ENCODE results near the gene PKMYT1. TPM values are rescaled to one million over a fixed set of nuclear protein-coding genes. Genes with fewer than 3 reads are reported as not detected.

PKMYT1 gene
- total RNA-seq, 1 experiment from 2014 or later: 34.7 TPM

DNA sequence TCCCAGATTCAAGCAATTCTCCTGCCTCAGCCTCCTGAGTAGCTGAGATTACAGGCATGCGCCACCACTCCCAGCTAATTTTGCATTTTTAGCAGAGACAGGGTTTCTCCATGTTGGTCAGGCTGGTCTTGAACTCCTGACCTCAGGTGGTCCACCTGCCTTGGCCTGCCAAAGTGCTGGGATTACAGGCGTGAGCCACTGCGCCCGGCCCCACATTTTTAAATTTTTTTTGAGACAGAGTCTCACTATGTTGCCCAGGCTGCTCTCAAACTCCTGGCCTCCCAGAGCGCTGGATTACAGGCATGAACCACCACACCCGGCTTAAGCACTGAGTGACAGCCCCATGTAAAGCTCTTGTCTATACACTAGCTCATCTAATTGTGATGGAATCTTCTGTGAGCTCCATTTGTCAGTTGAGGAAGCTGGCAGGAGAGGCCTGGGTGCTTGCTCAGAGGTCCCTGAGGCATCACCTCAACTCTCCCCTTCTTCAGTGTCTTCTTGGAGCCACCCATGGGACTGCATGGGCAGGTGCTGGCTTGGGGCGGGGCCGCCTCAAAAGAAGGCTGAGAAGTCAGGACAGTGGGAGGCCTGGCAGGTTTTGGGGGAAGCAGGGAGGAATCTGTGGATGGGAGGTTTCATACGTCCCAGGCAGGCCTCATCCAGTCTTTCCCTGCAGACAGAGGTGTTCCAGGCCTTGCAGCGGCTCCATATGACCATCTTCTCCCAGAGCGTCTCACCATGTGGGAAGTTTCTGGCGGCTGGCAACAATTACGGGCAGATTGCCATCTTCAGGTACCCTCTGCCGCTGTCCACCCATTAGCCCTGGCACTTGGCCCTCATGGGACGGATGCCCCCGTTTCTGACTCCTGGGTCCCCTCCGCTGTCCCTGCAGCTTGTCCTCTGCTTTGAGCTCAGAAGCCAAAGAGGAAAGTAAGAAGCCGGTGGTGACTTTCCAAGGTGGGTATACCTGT is 45.1 kb upstream of the PKMYT1 start:
- Mint-ChIP-seq H3K27me3 (ENCODE audit: insufficient read depth, unreplicated experiment) (no peaks in the 10 kb centered on the region), H3K9me3 (ENCODE audit: unreplicated experiment) (no peaks in the 10 kb centered on the region), H3K4me3 (ENCODE audit: unreplicated experiment) (peak overlapping the region; percentile 47), H3K4me1 (ENCODE audit: insufficient read depth, unreplicated experiment) (peaks cover 23% of the 10 kb centered on the region), H3K36me3 (ENCODE audit: insufficient read depth, unreplicated experiment) (peaks cover 50% of the 10 kb centered on the region), H3K27ac (ENCODE audit: low read depth, unreplicated experiment) (no peak overlapping the region)
- intact Hi-C loops (cut with micrococcal nuclease): no loop called here
- ChIA-PET POLR2A (interaction anchor here (0.9 to 1.7 kb wide), 2 partner anchors 21 to 97 kb away, joined by 4 to 5 read pairs; no protein-coding TSS in a partner anchor), CTCF (interaction anchor here (0.7 to 8.3 kb wide), 2 partner anchors 21 to 109 kb away, joined by 7 to 121 read pairs; no protein-coding TSS in a partner anchor)
- TF ChIP-seq, protein P1, sequence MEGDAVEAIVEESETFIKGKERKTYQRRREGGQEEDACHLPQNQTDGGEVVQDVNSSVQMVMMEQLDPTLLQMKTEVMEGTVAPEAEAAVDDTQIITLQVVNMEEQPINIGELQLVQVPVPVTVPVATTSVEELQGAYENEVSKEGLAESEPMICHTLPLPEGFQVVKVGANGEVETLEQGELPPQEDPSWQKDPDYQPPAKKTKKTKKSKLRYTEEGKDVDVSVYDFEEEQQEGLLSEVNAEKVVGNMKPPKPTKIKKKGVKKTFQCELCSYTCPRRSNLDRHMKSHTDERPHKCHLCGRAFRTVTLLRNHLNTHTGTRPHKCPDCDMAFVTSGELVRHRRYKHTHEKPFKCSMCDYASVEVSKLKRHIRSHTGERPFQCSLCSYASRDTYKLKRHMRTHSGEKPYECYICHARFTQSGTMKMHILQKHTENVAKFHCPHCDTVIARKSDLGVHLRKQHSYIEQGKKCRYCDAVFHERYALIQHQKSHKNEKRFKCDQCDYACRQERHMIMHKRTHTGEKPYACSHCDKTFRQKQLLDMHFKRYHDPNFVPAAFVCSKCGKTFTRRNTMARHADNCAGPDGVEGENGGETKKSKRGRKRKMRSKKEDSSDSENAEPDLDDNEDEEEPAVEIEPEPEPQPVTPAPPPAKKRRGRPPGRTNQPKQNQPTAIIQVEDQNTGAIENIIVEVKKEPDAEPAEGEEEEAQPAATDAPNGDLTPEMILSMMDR (IDR thresholded peaks at IDR 0.05; ENCODE audit: unreplicated experiment): no peak
- BruUV-seq (replicated peaks): no TSS peak
- no peak for DNase-seq (ENCODE audit: unreplicated experiment)

DNA sequence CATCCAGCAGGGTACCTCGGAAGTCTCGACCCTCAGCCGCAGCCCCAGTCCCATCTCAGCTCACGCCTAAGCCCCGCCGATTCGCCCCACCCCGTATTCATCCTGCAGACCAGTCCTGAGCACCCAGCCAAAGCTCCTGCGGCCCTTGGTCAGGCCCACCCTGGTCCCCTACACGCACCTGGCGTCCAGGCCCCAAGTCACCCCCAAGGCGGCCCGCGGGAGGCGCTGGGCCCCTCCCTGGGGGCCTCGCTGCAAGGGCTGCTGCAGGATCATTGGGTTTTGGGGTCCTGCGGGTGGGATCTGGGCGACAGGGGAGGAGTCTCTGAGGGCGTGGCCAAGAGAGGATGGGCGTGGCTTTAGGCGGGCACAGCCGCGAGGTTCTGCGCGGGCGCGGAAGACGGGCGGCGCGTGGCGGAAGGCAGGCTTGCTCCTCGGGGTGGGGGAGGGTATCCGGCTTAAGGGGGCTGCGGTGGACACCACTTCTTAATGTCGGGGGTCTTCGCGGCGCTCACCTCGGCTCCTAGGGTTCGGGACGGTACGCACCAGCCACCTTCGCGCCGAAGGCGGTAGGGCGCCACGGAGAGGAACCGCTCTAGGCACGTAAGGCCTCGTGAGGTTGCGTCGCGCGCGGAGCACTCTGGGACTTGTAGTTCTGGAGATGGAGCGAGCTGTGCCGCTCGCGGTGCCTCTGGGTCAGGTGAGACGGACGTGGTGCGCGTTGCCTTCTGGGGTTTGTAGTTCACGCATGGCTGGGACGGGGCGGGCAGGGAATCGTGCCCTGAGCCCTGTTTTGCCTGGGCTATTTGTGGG is 43.6 kb upstream of the PKMYT1 start, which contains the start of the genes HCFC1R1 and THOC6:
TSS of gene HCFC1R1 (minus strand) at position 274 of the 810 bp plus-strand sequence. CDS start at position 273, 1 bp downstream.
TSS of gene THOC6 (plus strand) at position 367 of the 810 bp plus-strand sequence. CDS start at position 659, 292 bp downstream.
- peak; percentile 98 for DNase-seq (ENCODE audit: unreplicated experiment)
- CTCF ChIA-PET: interaction anchor here (0.6 to 3.9 kb wide), 4 partner anchors 8 to 142 kb away, joined by 4 to 18 read pairs (median 4); no protein-coding TSS in a partner anchor
- Mint-ChIP-seq H3K27me3 (ENCODE audit: insufficient read depth, unreplicated experiment) (no peaks in the 10 kb centered on the region), H3K4me1 (ENCODE audit: insufficient read depth, unreplicated experiment) (peaks cover 23% of the 10 kb centered on the region), H3K9me3 (ENCODE audit: unreplicated experiment) (no peaks in the 10 kb centered on the region), H3K4me3 (ENCODE audit: unreplicated experiment) (peak within 1 kb of the TSS; percentile 82), H3K36me3 (ENCODE audit: insufficient read depth, unreplicated experiment) (peaks cover 50% of the 10 kb centered on the region), H3K27ac (ENCODE audit: low read depth, unreplicated experiment) (peak within 1 kb of the TSS; percentile 94)
- intact Hi-C loops (cut with micrococcal nuclease): no loop called here
- POLR2A ChIA-PET: interaction anchor here (0.9 to 5.0 kb wide), 10 partner anchors 11 to 134 kb away, joined by 3 to 30 read pairs (median 5); partner anchors contain the start of genes FLYWCH1 and ZNF213
- TF ChIP-seq, protein P1 (IDR thresholded peaks at IDR 0.05; ENCODE audit: unreplicated experiment): no peak
- no TSS peak for BruUV-seq (replicated peaks)

DNA sequence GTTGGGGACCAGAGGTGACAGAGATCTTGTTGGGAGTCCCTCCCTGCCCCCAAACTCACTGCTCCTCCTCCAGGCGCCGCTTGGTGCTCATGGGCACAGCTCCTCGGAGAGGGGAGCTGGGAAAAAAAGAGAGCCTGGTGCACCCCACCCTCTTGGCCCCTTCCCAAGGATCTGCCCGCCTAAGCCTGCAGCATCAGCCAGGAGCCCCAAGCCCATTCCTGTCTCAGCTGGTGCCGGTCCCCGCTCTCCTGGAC is 43.1 kb upstream of the PKMYT1 start:
- DNase-seq (ENCODE audit: unreplicated experiment): peak; percentile 73
- H3K36me3 Mint-ChIP-seq (ENCODE audit: insufficient read depth, unreplicated experiment): peaks cover 48% of the 10 kb centered on the region
- no peaks in the 10 kb centered on the region for H3K27me3 Mint-ChIP-seq (ENCODE audit: insufficient read depth, unreplicated experiment)
- peak overlapping the region; percentile 82 for H3K4me3 Mint-ChIP-seq (ENCODE audit: unreplicated experiment)
- H3K27ac Mint-ChIP-seq (ENCODE audit: low read depth, unreplicated experiment): peak overlapping the region; percentile 94
- intact Hi-C loops (cut with micrococcal nuclease): no loop called here
- POLR2A ChIA-PET: interaction anchor here (0.9 to 5.0 kb wide), 9 partner anchors 12 to 135 kb away, joined by 3 to 30 read pairs (median 5); partner anchors contain the start of genes FLYWCH1 and ZNF213
- no TSS peak for BruUV-seq (replicated peaks)
- CTCF ChIA-PET: interaction anchor here (1.1 to 3.9 kb wide), 3 partner anchors 8 to 107 kb away, joined by 4 to 18 read pairs (median 5); no protein-coding TSS in a partner anchor
- TF ChIP-seq, protein P1 (IDR thresholded peaks at IDR 0.05; ENCODE audit: unreplicated experiment): no peak
- H3K9me3 Mint-ChIP-seq (ENCODE audit: unreplicated experiment): no peaks in the 10 kb centered on the region
- H3K4me1 Mint-ChIP-seq (ENCODE audit: insufficient read depth, unreplicated experiment): peaks cover 23% of the 10 kb centered on the region
